ENCODE results near the gene NBL1.

The NBL1 gene

DNA sequence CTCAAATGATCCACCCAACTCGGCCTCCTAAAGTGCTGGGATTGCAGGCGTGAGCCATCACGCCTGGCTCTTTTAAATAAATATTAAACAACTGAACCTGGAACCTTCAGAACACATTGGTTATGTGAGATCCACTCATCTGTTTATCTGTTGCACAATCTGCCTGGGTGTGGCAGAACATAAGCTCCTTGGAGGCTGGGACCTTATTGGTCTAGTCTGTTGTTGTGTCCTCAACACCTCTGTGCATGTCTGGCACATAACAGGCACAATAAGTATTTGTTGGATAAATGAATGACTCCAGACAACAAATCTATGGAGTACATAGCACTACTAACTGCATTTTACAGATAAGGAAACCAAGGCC lies 4.1 kb upstream of the NBL1 start:
- H3K4me2 ChIP-seq (ENCODE audit: low read depth, low read length): no peak overlapping the region
- no peaks in the 10 kb centered on the region for H3K79me2 ChIP-seq (ENCODE audit: low read length)
- no peak overlapping the region for H2AFZ ChIP-seq (ENCODE audit: low read length)

DNA sequence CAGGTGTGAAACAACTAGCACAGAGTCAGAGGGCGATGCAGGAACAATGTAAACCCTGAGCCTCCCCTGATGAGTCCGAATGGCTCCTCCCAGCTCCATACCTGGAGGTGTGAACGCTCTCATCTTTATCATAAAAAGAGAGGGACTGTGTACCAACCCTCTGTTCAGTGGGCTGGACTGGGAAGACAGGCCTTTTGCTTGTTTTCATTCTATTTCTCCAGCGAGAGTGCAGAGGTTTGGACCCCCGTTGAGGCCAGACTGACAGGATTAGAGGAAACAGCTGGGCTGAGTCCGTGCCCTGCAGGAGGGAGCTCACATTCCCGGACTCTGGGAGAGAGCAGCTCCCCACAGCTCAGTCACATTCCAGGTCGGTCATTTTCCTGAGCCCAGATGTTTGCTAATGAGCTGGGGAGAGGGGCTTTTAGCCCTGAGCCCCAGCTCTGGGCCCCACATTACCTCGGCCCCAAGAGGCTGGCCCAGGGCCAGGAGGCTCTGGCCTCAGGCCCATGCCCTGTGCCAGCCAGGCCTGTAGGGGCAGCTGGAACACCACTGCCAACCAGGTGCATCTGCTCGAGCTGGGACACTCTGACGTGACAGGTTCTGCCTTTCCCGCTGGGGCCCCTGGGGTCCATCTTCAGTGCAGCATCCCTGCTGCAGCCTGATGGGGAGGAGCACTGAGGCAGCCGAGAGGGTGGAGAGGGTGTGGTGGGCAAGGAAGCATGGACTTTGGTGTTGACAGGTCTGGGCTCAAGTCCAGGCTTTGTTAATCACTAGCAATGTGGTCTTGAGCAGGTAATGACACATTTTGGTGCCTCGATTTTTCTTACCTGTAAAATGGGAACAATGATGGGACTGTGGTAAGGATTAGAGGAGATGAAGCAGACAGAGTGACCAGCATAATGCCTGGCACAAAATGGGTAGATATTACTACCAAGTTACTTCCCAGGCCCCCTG lies 3.5 kb upstream of the NBL1 start:
- H3K9me3 ChIP-seq (replicated peaks; ENCODE audit: insufficient read depth, low read length): no peaks in the 10 kb centered on the region
- no peaks in the 10 kb centered on the region for H3F3A ChIP-seq (ENCODE audit: insufficient read depth, low read length)
- H3K36me3 ChIP-seq (replicated peaks; ENCODE audit: insufficient read depth, low read length): no peaks in the 10 kb centered on the region
- H3K4me2 ChIP-seq (ENCODE audit: low read depth, low read length): no peak overlapping the region
- H3K27me3 ChIP-seq (replicated peaks; ENCODE audit: insufficient read depth, low read length): peaks cover 28% of the 10 kb centered on the region
- TF ChIP-seq, protein P1, sequence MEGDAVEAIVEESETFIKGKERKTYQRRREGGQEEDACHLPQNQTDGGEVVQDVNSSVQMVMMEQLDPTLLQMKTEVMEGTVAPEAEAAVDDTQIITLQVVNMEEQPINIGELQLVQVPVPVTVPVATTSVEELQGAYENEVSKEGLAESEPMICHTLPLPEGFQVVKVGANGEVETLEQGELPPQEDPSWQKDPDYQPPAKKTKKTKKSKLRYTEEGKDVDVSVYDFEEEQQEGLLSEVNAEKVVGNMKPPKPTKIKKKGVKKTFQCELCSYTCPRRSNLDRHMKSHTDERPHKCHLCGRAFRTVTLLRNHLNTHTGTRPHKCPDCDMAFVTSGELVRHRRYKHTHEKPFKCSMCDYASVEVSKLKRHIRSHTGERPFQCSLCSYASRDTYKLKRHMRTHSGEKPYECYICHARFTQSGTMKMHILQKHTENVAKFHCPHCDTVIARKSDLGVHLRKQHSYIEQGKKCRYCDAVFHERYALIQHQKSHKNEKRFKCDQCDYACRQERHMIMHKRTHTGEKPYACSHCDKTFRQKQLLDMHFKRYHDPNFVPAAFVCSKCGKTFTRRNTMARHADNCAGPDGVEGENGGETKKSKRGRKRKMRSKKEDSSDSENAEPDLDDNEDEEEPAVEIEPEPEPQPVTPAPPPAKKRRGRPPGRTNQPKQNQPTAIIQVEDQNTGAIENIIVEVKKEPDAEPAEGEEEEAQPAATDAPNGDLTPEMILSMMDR (IDR thresholded peaks at IDR 0.05; ENCODE audit: low read length): no peak
- TF ChIP-seq EZH2phosphoT487 (IDR thresholded peaks at IDR 0.05; ENCODE audit: low read length) (no peak), EZH2 (optimal IDR thresholded peaks at IDR 0.05; ENCODE audit: low read depth, low read length) (no peak)
- no peak overlapping the region for H3K9ac ChIP-seq (ENCODE audit: low read length)
- no peaks in the 10 kb centered on the region for H3K79me2 ChIP-seq (ENCODE audit: low read length)
- no peaks in the 10 kb centered on the region for H3K4me1 ChIP-seq (ENCODE audit: low read length)
- H2AFZ ChIP-seq (ENCODE audit: low read length): no peak overlapping the region
- no peak for DNase-seq
- no peak overlapping the region for H3K4me3 ChIP-seq (ENCODE audit: low read length)
- no peak overlapping the region for H3K27ac ChIP-seq (ENCODE audit: low read length)
- H3K9me2 ChIP-seq (replicated peaks; ENCODE audit: insufficient read depth, low read length): no peaks in the 10 kb centered on the region
- no peaks in the 10 kb centered on the region for H4K20me1 ChIP-seq (ENCODE audit: insufficient read depth, low read length)

More for the DNA sequence above, 4.1 kb upstream of the NBL1 start:
- H4K20me1 ChIP-seq (ENCODE audit: insufficient read depth, low read length): no peaks in the 10 kb centered on the region
- H3K27ac ChIP-seq (ENCODE audit: low read length): no peak overlapping the region
- H3K9me3 ChIP-seq (replicated peaks; ENCODE audit: insufficient read depth, low read length): no peaks in the 10 kb centered on the region
- no peaks in the 10 kb centered on the region for H3F3A ChIP-seq (ENCODE audit: insufficient read depth, low read length)
- H3K27me3 ChIP-seq (replicated peaks; ENCODE audit: insufficient read depth, low read length): peaks cover 22% of the 10 kb centered on the region
- H3K4me1 ChIP-seq (ENCODE audit: low read length): no peaks in the 10 kb centered on the region
- H3K9me2 ChIP-seq (replicated peaks; ENCODE audit: insufficient read depth, low read length): no peaks in the 10 kb centered on the region
- no peak overlapping the region for H3K4me3 ChIP-seq (ENCODE audit: low read length)
- TF ChIP-seq, protein P1 (IDR thresholded peaks at IDR 0.05; ENCODE audit: low read length): no peak
- TF ChIP-seq EZH2 (optimal IDR thresholded peaks at IDR 0.05; ENCODE audit: low read depth, low read length) (no peak), EZH2phosphoT487 (IDR thresholded peaks at IDR 0.05; ENCODE audit: low read length) (no peak)
- no peaks in the 10 kb centered on the region for H3K36me3 ChIP-seq (replicated peaks; ENCODE audit: insufficient read depth, low read length)
- DNase-seq: no peak
- H3K9ac ChIP-seq (ENCODE audit: low read length): no peak overlapping the region

DNA sequence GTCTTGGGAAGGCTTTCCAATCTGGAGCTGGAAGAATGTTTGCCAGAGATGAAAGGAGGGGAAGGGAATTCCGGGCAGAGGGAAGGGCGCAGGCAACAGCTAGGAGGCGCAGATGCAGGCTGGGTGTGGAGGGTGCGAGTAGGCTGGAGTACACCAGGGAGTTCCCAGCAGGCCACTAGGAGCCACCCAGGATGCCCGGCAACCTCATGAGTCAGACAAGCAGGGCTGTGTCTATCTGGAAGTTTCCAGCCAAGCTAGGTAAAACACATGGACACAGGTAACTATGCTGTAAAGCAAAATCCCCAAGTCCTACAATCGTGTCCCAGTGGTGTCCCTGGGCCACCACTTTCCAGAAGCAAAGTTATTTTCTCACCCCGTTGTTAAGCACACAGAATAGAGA lies 990 bp upstream of the NBL1 start:
- TF ChIP-seq, protein P1 (IDR thresholded peaks at IDR 0.05; ENCODE audit: low read length): no peak
- TF ChIP-seq EZH2 (optimal IDR thresholded peaks at IDR 0.05; ENCODE audit: low read depth, low read length) (no peak), EZH2phosphoT487 (IDR thresholded peaks at IDR 0.05; ENCODE audit: low read length) (no peak)
- H3K27ac ChIP-seq (ENCODE audit: low read length): no peak overlapping the region
- H3K4me3 ChIP-seq (ENCODE audit: low read length): no peak overlapping the region
- peaks cover 52% of the 10 kb centered on the region for H3K27me3 ChIP-seq (replicated peaks; ENCODE audit: insufficient read depth, low read length)
- H2AFZ ChIP-seq (ENCODE audit: low read length): no peak overlapping the region
- H3K4me1 ChIP-seq (ENCODE audit: low read length): no peaks in the 10 kb centered on the region
- H3K9me3 ChIP-seq (replicated peaks; ENCODE audit: insufficient read depth, low read length): no peaks in the 10 kb centered on the region
- no peaks in the 10 kb centered on the region for H3K36me3 ChIP-seq (replicated peaks; ENCODE audit: insufficient read depth, low read length)
- no peak overlapping the region for H3K4me2 ChIP-seq (ENCODE audit: low read depth, low read length)
- DNase-seq: no peak
- H3F3A ChIP-seq (ENCODE audit: insufficient read depth, low read length): no peaks in the 10 kb centered on the region
- H4K20me1 ChIP-seq (ENCODE audit: insufficient read depth, low read length): no peaks in the 10 kb centered on the region
- H3K9ac ChIP-seq (ENCODE audit: low read length): no peak overlapping the region
- H3K9me2 ChIP-seq (replicated peaks; ENCODE audit: insufficient read depth, low read length): no peaks in the 10 kb centered on the region
- H3K79me2 ChIP-seq (ENCODE audit: low read length): no peaks in the 10 kb centered on the region
